Esophagus (tissue), 2 donors: ENCODE data around the gene CHST13. TPM values are rescaled to one million over a fixed set of nuclear protein-coding genes. Genes with fewer than 3 reads are reported as not detected.

Experiments
- H3K27ac ChIP-seq, 2 donors: one replicate each; pipeline ENCODE4 v1.5.1; 2013; ENCODE audit warnings: low read depth in 2 of 2, mild to moderate bottlenecking in 2 of 2, inconsistent platforms in 1 of 2, low read length in 1 of 2, moderate library complexity in 1 of 2
- H3K27me3 ChIP-seq, 2 donors: one replicate each; pipeline ENCODE4 v1.6.1; 2013; ENCODE audit warnings: low read length in 2 of 2, control low read depth in 1 of 2, mild to moderate bottlenecking in 1 of 2; ENCODE audit not compliant: insufficient read depth in 2 of 2, control insufficient read depth in 1 of 2
- H3K36me3 ChIP-seq, 2 donors: one replicate each; pipeline ENCODE4 v1.6.1; 2013; ENCODE audit warnings: low read length in 1 of 2; ENCODE audit not compliant: control insufficient read depth in 2 of 2, insufficient read depth in 2 of 2
- H3K4me1 ChIP-seq, 2 donors: one replicate each; pipeline ENCODE4 v1.6.1; 2013; ENCODE audit warnings: low read length in 1 of 2; ENCODE audit not compliant: control insufficient read depth in 2 of 2, insufficient read depth in 2 of 2
- H3K4me3 ChIP-seq, 2 donors: one replicate each; pipeline ENCODE4 v1.5.1; 2013; ENCODE audit warnings: low read length in 2 of 2, mild to moderate bottlenecking in 2 of 2, low read depth in 1 of 2, moderate library complexity in 1 of 2
- H3K9me3 ChIP-seq, 2 donors: one replicate each; pipeline ENCODE4 v1.6.1; 2013; ENCODE audit warnings: mild to moderate bottlenecking in 2 of 2, low read depth in 1 of 2, low read length in 1 of 2, moderate library complexity in 1 of 2; ENCODE audit not compliant: control insufficient read depth in 2 of 2, insufficient read depth in 1 of 2
- WGBS, 2 donors: extraction: QIAGEN DNeasy Blood & Tissue Kit; methylation state at CpG; one replicate each; pipeline ENCODE4 v1.1.7; 2013; 5-methylcytosine and 5-hydroxymethylcytosine counted together
- polyA plus RNA-seq, 2 donors: library from polyadenylated mRNA; stranded (reverse); fragments of 200-250 nt; gene quantifications; one replicate each; pipeline ENCODE4 v1.2.3, GENCODE V29; 2013
- donor health status: healthy with polysubstance abuse.
- donor health status: Bipolar disorder and iron deficiency.

The CHST13 gene
- polyA plus RNA-seq, 2 donors = 0.04 TPM; not detected in 1

DNA sequence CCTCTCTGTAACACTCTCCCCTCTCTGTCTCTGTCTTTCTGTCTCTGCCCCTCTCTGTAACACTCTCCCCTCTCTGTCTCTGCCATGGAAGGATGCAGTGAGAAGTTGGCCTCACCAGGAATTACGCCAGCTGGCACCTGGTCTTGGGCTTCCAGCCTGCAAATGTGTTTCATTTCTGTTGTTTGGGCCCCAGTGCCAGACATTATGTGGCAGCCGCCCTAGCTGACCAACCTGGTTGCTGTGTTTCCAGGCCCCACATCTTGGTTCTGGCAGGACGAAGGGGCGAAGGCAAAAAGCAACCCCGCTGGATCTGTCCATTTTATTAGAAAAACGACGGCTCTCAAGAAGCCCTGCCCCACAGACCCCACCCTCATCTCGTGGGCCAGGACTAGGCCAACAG lies 43.1 kb upstream of the CHST13 start:
- Histone ChIP-seq H3K4me3 (no peak overlapping the region), H3K36me3 (no peaks in the 10 kb centered on the region), H3K27ac (no peak overlapping the region), H3K9me3 (no peaks in the 10 kb centered on the region), H3K27me3 (no peaks in the 10 kb centered on the region), H3K4me1 (no peaks in the 10 kb centered on the region)
- WGBS, 2 donors = 67 to 69% methylated on average over 8 of the region's 8 CpGs

DNA sequence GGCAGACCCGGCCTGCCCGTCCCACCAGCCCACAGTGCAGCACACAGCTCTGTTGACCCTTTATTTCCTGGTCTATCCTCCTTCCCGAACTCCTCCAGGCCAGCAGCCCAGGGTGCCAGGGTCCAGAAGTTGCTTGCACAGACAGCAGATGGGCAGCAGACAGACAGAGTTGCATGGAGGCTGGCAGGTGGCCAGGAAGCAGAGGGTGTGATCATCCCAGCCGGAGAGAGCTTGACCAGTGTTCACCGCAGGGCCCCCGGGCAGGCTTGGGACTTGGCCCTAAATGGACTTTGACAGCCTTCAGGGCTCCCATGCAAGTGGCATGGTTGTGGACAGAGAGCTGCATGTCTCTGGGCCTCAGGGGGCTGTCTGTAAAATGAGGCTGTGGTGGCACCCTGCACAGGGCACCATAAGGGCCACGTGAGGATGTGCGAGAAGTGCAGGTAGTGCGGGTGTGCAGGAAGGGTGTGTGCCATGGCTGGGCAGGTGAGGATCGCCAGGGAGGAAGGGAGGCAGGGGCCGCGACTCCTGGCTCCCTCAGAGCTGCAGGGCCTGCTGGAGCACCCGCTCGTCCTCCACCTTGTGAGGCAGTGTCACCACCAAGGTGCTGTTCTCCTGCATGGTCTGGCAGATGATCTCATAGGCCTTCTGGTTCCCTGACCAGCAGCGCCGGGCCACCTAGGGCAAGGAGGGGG lies 42.0 kb upstream of the CHST13 start:
- Histone ChIP-seq H3K27me3 (no peaks in the 10 kb centered on the region), H3K36me3 (no peaks in the 10 kb centered on the region), H3K9me3 (no peaks in the 10 kb centered on the region), H3K4me3 (no peak overlapping the region), H3K4me1 (peaks cover 0 to 2% of the 10 kb centered on the region in 2 donors), H3K27ac (no peak overlapping the region)
- 83 to 85% methylated on average over 16 of the region's 16 CpGs for WGBS, 2 donors

DNA sequence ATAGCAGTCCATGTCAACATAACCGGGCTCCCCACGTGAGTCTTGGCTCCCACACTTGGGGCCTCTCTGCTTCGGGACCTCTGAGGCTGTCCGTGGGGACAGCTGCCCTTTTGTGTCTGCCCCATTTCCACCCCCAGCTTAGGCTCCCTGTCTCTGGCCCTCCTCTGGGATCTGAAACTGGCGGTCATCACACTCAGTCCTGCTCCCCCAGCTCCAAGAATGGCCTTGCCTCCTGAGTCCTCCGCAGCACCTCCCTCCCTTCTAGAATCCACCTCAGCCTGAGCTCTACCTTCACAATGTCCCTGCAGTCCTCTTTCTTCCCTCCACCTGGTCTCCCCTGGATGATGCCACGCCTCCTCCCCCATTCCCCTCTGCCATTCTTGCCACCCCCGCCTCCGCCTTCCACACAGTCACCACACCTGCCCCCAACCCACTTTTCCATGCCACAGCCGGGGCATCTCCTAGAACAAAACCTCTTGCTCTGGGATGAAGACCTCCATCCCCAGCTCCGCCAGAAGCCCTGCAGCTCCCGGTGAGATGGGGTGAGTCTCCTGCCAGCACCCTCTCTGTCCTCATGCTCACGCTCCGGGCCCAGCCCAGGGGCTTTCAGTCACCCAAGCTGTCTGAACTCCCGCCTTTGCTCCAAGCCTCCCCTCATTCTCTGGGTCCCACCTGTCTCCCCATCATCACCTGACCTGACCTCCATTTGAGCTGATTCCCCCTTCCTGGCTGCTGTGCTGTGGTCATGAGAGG lies 41.3 kb upstream of the CHST13 start:
- Histone ChIP-seq H3K9me3 (no peaks in the 10 kb centered on the region), H3K4me1 (peaks cover 0 to 3% of the 10 kb centered on the region in 2 donors), H3K27me3 (no peaks in the 10 kb centered on the region), H3K27ac (no peak overlapping the region), H3K36me3 (no peaks in the 10 kb centered on the region), H3K4me3 (no peak overlapping the region)
- 81 to 95% methylated on average over 15 of the region's 15 CpGs for WGBS, 2 donors

DNA sequence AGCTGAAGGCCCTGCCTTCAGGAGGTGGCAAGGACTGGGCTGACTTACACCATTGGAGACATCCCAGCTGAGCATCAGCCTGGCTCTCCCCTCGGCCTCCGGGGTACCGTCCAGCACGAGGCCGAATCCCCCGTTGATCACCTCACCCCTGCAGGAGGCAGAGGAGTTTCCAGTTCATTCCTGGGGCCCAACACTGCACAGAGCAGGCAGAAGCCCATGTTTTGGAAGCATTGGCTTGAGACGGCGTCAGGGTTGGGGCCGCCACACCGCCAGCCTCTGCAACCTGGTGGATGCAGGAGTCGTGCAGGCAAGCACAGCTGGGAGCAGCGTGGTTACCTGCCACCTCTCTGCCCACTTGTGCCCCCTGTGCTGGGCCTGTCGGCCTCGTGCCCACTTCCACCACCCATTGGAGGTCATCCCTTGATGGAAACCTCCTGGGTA lies 40.6 kb upstream of the CHST13 start:
- H3K9me3 ChIP-seq = no peaks in the 10 kb centered on the region

DNA sequence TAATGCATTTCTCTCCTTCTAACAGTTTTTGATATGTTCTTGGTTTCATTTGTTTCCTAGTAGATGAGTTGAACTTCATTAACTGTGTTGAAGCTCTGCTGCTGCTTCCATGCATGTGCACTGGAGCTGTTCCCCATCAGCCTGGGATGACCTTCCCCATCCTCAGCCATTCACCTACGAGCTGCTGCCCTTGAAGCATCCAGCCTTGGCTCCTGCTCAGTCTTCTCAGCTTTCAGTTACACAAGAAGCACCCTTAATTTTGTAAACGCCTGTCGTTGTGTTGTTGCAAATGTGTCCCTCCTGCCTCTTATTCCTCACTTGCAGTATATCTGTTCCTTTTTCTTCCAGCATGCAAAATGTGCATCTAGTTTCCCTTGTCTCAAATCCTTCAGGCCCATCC lies 39.8 kb upstream of the CHST13 start:
- no peaks in the 10 kb centered on the region for H3K27me3 ChIP-seq
- WGBS, 2 donors = 83% methylated on average over 3 of the region's 3 CpGs

More for the DNA sequence above, 40.6 kb upstream of the CHST13 start:
- Histone ChIP-seq H3K4me3 (no peak overlapping the region), H3K36me3 (no peaks in the 10 kb centered on the region), H3K4me1 (peaks cover 0 to 3% of the 10 kb centered on the region in 2 donors), H3K27me3 (no peaks in the 10 kb centered on the region), H3K27ac (no peak overlapping the region)
- 84 to 88% methylated on average over 14 of the region's 14 CpGs for WGBS, 2 donors

DNA sequence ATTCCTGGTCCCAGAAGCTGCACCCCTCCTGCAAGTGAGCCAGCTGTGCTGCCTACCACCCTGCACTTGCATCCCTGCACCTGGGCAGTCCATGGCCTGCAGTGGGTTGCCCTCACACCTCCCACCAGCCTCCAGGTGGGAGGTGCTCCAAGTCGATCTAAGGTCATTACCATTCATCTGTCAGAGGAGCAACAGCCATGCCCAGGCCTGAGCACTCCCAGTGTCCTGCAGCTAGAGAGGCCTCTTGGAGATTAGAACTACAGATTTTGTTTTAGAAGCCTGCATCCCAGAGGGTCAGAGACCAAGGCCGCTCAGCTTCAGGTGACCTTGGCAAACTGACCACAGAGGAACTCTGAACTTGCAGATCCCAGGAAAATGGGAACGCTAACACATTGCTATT lies 39.3 kb upstream of the CHST13 start:
- no peaks in the 10 kb centered on the region for H3K9me3 ChIP-seq
- WGBS, 2 donors = 79 to 80% methylated on average over 3 of the region's 3 CpGs
- peaks cover 0 to 3% of the 10 kb centered on the region in 2 donors for H3K4me1 ChIP-seq
- H3K36me3 ChIP-seq = no peaks in the 10 kb centered on the region
- H3K27ac ChIP-seq = no peak overlapping the region
- no peak overlapping the region for H3K4me3 ChIP-seq
- H3K27me3 ChIP-seq = no peaks in the 10 kb centered on the region

More for the DNA sequence above, 39.8 kb upstream of the CHST13 start:
- Histone ChIP-seq H3K27ac (no peak overlapping the region), H3K9me3 (no peaks in the 10 kb centered on the region), H3K36me3 (no peaks in the 10 kb centered on the region), H3K4me1 (peaks cover 0 to 3% of the 10 kb centered on the region in 2 donors), H3K4me3 (no peak overlapping the region)

DNA sequence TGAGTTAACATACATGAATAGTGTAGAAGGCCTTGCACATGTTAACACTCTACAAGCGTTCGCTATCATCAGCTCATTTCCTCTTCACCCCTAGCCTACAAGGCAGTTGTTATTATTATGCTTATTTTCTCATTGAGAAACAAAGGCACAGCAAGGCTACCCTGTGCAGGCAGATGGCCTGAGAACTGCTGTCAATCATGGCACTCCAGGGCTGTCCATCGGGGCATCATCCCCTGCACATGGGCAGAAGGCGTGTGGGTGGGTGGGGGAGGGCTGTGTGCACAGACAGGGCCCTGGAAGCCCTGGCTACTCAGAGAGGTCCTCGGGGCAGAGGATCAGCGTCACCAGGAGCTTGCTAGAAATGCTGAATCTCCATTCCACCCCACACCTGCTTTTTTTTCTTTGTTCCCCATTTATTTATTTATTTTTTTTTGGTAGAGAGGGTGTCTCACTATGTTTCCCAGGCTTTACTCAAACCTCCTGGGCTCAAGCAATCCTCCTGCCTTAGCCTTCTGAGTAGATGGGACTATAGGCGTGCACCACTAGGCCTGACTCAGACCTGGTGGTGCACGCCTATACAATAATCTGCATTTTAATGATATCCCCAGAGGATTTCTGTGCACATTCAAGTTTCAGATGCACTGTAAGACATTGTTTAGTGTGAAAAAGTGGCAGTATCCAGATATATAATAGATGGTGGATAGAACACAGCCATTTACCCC lies 38.6 kb upstream of the CHST13 start:
- Histone ChIP-seq H3K27me3 (no peaks in the 10 kb centered on the region), H3K9me3 (no peaks in the 10 kb centered on the region), H3K36me3 (no peaks in the 10 kb centered on the region), H3K27ac (no peak overlapping the region), H3K4me3 (no peak overlapping the region), H3K4me1 (peaks cover 0 to 3% of the 10 kb centered on the region in 2 donors)
- WGBS, 2 donors = 88 to 90% methylated on average over 8 of the region's 8 CpGs

DNA sequence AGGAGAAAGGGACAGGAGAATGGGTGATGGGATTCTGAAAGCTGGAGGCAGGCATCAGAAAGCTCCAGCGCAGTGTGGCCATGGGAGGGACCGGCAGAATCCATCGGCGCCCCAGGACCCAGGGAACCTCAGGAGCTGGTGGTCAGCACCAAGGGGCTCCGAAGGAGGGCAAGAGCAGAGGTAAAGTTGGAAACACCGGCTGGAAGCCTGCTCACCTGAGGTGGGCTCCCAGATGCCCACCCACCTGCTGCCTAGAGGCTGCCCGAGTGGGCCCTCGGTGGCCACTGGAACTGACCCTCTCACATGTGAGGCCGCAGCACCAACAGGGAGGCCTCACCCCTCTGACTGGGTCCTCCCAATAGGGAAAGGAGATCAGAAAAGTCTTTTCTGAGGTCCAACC lies 38.0 kb upstream of the CHST13 start:
- Histone ChIP-seq H3K27ac (no peak overlapping the region), H3K36me3 (no peaks in the 10 kb centered on the region), H3K27me3 (no peaks in the 10 kb centered on the region), H3K4me3 (no peak overlapping the region), H3K9me3 (no peaks in the 10 kb centered on the region), H3K4me1 (peaks cover 0 to 3% of the 10 kb centered on the region in 2 donors)
- 97 to 98% methylated on average over 9 of the region's 9 CpGs for WGBS, 2 donors

DNA sequence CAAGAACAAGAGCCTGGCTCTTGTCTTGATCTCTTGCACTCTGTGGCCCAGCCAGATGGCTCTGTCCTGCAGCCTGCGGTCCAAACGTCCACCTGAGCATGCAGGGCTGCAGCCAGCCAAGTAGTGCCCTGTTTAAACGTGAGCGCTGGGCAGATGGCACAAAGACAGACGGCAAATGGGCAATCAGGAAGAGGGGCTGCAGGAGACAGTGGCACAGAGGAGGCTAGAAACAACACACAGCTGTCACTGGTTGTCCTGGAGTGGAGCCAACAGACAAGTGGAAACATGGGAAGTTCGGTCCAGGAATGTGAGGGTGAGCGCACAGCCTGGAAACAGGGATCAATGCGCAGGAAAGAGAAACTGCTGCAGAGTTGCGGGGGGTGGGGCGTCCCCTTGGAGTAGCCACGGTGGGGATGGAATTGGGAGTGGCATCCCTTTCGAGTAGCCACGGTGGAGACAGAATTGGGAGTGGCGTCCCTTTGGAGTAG lies 37.6 kb upstream of the CHST13 start:
- Histone ChIP-seq H3K9me3 (no peaks in the 10 kb centered on the region), H3K27me3 (no peaks in the 10 kb centered on the region), H3K27ac (no peak overlapping the region), H3K36me3 (no peaks in the 10 kb centered on the region), H3K4me1 (peaks cover 0 to 3% of the 10 kb centered on the region in 2 donors), H3K4me3 (no peak overlapping the region)
- 52 to 72% methylated on average over 14 of the region's 14 CpGs for WGBS, 2 donors
